GM12892 (cell line): ENCODE measurements around the gene DVL3.

Experiments
- POLR2A ChIP-seq: IDR thresholded peaks from 2 replicates; pipeline ENCODE4 v1.6.1; 2011; ENCODE audit warnings: low read depth, low read length, control low read depth
- POLR2AphosphoS5 ChIP-seq: IDR thresholded peaks from 2 replicates; pipeline ENCODE4 v1.6.1; 2011; ENCODE audit warnings: low read depth, low read length, control low read depth
- TAF1 ChIP-seq: IDR thresholded peaks from 2 replicates; pipeline ENCODE4 v1.6.1; 2011; ENCODE audit warnings: low read depth, mild to moderate bottlenecking, control low read depth, low read length, borderline replicate concordance

GRCh38 chr3:184203526-184203925 is 48.3 kb downstream of the DVL3 start:
- TF ChIP-seq POLR2AphosphoS5: no peak
- TF ChIP-seq POLR2A: no peak
- TF ChIP-seq TAF1: no peak
